Stomach smooth muscle (tissue), 2 donors: ENCODE measurements around the gene ABHD17A.
A peak's percentile ranks its signal among the peaks of the same experiment; 100 is the strongest.
"Not testable (repeated sequence)": the region's sequence is repeated elsewhere in the genome, so short reads cannot be mapped to it uniquely, and the experiment has no call there.

Source experiments
- H3K27ac ChIP-seq: one replicate; pipeline ENCODE4 v1.7.0; 2013; ENCODE audit warnings: mild to moderate bottlenecking, low read length, inconsistent platforms
- H3K27me3 ChIP-seq, 2 donors: one replicate each; pipeline ENCODE4 v1.7.0; 2013; ENCODE audit warnings: low read length in 2 of 2; ENCODE audit not compliant: insufficient read depth in 2 of 2, control insufficient read depth in 1 of 2
- H3K36me3 ChIP-seq, 2 donors: one replicate each; pipeline ENCODE4 v1.7.0; 2013; ENCODE audit warnings: low read length in 2 of 2; ENCODE audit not compliant: control insufficient read depth in 2 of 2, insufficient read depth in 2 of 2
- H3K4me1 ChIP-seq: one replicate; pipeline ENCODE4 v1.7.0; 2013; ENCODE audit warnings: low read length; ENCODE audit not compliant: control insufficient read depth, insufficient read depth
- H3K4me3 ChIP-seq, 2 donors: one replicate each; pipeline ENCODE4 v1.7.0; 2013; ENCODE audit warnings: low read length in 2 of 2
- H3K9ac ChIP-seq, 2 donors: one replicate each; pipeline ENCODE4 v1.7.0; 2013; ENCODE audit warnings: low read length in 2 of 2, mild to moderate bottlenecking in 1 of 2
- H3K9me3 ChIP-seq, 2 donors: one replicate each; pipeline ENCODE4 v1.7.0; 2013; ENCODE audit warnings: low read length in 2 of 2; ENCODE audit not compliant: control insufficient read depth in 2 of 2
- donor health status: healthy.
- donor health status: Pancreatic carcinoma.

ABHD17A gene

DNA sequence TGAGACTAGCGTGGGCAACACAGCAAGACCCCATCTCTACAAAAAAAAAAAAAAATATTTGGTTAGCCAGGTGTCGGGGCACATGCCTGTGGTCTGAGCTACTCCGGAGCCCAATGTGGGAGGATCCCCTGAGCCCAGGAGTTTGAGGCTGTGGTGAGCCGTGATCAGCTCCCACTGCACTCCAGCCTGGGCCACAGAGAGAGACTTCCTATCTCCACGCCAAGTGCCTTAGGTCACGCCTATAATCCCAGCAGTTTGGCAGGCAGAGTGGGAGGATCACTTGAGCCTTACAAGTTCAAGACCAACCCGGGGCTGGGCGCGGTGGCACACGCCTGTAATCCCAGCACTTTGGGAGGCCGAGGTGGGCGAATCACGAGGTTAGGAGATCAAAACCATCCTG, 11.2 kb upstream of the ABHD17A start:
- peaks cover 5% of the 10 kb centered on the region for H3K4me1 ChIP-seq
- no peaks in the 10 kb centered on the region for H3K36me3 ChIP-seq
- no peak overlapping the region for H3K4me3 ChIP-seq
- no peaks in the 10 kb centered on the region for H3K27me3 ChIP-seq
- H3K27ac ChIP-seq, result no peak overlapping the region
- H3K9ac ChIP-seq, result no peak overlapping the region
- H3K9me3 ChIP-seq, result no peaks in the 10 kb centered on the region

DNA sequence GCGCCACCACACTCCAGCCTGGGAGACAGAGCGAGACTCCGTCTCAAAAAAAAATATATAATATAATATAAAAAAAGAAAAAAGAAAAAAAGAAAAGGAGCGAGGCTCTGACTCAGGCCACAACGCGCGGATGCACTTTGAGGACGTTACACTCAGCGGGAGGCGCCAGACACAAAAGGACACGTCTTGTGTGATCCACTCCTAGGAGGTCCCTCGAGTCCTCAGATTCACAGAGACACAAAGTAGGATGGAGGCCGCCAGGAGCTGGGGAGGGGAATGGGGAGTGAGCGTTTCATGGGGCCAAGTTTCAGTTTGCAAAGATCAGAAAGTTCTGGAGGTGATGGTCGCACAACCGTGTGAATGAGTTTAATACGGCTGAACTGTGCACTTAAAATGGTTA, 8.5 kb upstream of the ABHD17A start:
- Histone ChIP-seq H3K4me3 (no peak overlapping the region), H3K27ac (no peak overlapping the region), H3K9me3 (no peaks in the 10 kb centered on the region), H3K36me3 (no peaks in the 10 kb centered on the region), H3K9ac (no peak overlapping the region), H3K4me1 (peaks cover 5% of the 10 kb centered on the region), H3K27me3 (no peaks in the 10 kb centered on the region)

DNA sequence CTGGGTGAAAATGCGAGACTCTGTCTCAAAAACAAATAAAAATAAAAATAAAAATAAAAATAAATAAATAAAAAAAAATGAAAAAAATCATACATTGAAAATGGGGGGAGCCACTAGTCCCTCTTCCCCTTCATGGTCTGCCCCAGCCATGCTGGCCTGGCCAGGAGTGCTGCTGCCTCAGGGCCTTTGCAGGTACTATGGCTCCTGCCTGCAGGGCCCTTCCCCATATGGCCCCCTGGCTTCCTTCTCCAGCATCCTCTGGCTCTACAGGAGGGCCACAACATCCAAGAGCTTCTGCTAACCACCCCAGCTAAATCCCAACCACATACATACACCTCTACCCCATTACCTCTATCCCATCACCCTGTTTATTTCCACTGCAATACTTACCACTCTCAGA, 4.6 kb upstream of the ABHD17A start:
- Histone ChIP-seq H3K36me3 (no peaks in the 10 kb centered on the region), H3K27me3 (no peaks in the 10 kb centered on the region), H3K9ac (no peak overlapping the region), H3K27ac (no peak overlapping the region), H3K4me3 (no peak overlapping the region), H3K4me1 (peaks cover under 1% of the 10 kb centered on the region), H3K9me3 (no peaks in the 10 kb centered on the region)

DNA sequence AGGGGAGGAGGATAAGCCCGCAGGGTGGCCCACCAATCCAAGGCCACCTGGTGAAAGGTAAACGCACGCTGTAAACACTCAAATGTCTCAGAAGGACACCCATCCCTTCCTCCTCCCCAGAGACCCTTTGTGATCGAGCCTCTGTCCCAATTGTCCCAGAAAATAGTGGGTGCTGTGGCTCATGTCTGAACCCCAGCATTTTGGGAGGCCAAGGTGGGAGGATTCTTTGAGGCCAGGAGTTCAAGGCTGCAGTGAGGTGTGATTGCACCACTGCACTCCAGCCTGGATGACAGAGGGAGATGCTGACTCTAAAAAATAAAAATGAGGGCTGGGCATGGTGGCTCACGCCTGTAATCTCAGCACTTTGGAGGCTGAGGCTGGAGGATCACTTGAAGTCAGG, 3.1 kb upstream of the ABHD17A start:
- Histone ChIP-seq H3K36me3 (no peaks in the 10 kb centered on the region), H3K9me3 (no peaks in the 10 kb centered on the region), H3K9ac (no peak overlapping the region), H3K4me3 (no peak overlapping the region), H3K27ac (no peak overlapping the region), H3K27me3 (no peaks in the 10 kb centered on the region), H3K4me1 (peaks cover 15% of the 10 kb centered on the region)

DNA sequence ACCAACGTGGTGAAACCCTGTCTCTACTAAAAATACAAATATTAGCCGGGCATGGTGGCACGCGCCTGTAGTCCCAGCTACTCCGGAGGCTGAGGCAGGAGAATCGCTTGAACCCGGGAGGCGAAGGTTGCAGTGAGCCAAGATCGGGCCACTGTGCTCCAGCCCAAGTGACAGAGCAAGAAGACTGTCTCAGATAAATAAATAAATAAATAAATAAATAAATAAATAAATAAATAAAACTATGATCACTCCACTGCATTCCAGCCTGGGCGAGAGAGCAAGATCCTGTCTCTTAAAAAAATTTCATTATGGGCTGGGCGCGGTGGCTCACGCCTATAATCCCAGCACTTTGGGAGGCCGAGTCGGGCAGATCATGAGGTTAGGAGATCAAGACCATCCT, 1.1 kb upstream of the ABHD17A start:
- not testable (repeated sequence) for H3K4me3 ChIP-seq, H3K27ac ChIP-seq, H3K9me3 ChIP-seq, H3K9ac ChIP-seq, H3K36me3 ChIP-seq, H3K27me3 ChIP-seq
- peaks cover 30% of the 10 kb centered on the region for H3K4me1 ChIP-seq

DNA sequence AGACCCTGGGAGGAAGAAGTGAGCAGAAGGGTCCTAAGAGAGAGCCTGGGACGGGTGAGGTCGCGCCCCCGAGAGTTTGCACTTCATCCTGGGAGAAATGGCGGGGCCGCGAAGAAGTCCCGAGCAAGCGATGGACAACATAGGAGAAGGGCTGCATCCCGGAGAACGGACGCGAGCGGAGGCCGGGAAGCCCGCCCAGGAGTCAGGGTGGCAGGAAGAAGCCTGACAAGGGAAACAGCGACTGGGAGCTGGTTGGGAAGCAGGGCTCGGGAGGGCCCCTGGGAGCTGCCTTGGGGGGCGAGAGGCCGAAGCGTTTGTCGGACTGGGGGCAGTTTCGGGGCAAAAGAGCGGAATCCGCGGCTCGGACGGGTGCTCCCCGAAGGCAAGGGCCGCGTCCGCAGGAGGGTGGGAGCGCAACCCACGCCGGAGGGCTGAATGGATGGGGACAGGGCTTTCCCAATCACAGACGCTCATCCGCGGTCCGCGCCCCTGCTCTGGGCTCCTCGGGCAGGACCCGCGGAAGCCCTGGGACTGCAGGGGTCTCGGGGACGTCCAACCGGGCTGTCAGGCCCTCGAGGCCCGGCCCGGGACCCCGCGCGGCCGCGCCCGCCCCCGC, 469 bp downstream of the ABHD17A start:
- H3K9me3 ChIP-seq, result no peaks in the 10 kb centered on the region
- H3K27ac ChIP-seq, result peak overlapping the region; percentile 41
- peak overlapping the region; percentile 82 to 83 for H3K9ac ChIP-seq
- H3K4me1 ChIP-seq, result peaks cover 34% of the 10 kb centered on the region
- no peaks in the 10 kb centered on the region for H3K27me3 ChIP-seq
- H3K36me3 ChIP-seq, result peaks cover 0 to 2% of the 10 kb centered on the region in 2 donors
- peak overlapping the region; percentile 79 to 92 for H3K4me3 ChIP-seq

DNA sequence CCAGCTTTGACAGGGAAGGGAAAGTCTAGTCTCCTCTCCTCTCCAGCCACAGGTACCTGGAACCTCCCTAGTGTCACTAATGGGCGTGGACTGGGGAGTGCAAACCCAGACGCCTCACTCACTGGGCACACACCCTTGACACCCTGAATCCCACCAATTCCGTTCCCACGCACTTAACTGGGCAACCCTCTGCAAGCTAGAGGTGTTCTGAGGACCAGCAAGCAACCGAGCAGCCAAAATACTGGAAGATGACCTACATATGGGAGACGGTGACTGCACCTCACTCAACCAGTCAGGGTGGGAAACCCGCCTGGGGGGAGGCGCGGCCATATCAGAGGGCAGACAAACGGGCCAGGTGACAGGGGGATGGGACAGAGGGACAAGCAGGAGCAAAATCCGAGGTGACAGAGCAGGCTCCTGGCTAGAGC, 991 bp downstream of the ABHD17A start:
- H3K4me1 ChIP-seq, result peaks cover 34% of the 10 kb centered on the region
- H3K36me3 ChIP-seq, result peaks cover 0 to 2% of the 10 kb centered on the region in 2 donors
- H3K4me3 ChIP-seq, result peak overlapping the region; percentile 79 to 92
- no peaks in the 10 kb centered on the region for H3K27me3 ChIP-seq
- H3K9me3 ChIP-seq, result no peaks in the 10 kb centered on the region
- peak overlapping the region; percentile 41 for H3K27ac ChIP-seq
- peak overlapping the region; percentile 82 to 83 for H3K9ac ChIP-seq

DNA sequence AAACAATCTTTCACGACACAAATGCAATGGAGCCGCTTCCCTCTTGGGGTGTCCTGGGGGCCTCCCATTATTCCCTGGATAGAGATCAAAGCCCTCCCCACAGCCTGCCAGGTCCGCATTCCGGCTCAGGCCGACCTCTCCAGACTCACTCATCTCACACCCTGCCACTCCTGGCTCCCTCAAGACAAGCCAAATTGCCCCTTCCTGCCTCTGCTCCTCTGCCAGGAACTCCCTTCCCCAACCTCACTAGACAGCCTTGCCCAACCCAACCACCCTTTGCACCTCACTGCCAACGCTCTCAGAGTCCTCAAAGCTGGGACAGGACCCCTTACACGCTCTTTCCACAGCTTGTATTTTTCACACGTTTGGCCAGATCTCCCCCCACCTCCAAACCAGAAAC, 1.5 kb downstream of the ABHD17A start:
- Histone ChIP-seq H3K9ac (peak overlapping the region; percentile 82 to 83), H3K36me3 (peaks cover 0 to 2% of the 10 kb centered on the region in 2 donors), H3K27me3 (no peaks in the 10 kb centered on the region), H3K4me1 (peaks cover 34% of the 10 kb centered on the region), H3K27ac (no peak overlapping the region), H3K4me3 (peak overlapping the region; percentile 79 to 92), H3K9me3 (no peaks in the 10 kb centered on the region)

DNA sequence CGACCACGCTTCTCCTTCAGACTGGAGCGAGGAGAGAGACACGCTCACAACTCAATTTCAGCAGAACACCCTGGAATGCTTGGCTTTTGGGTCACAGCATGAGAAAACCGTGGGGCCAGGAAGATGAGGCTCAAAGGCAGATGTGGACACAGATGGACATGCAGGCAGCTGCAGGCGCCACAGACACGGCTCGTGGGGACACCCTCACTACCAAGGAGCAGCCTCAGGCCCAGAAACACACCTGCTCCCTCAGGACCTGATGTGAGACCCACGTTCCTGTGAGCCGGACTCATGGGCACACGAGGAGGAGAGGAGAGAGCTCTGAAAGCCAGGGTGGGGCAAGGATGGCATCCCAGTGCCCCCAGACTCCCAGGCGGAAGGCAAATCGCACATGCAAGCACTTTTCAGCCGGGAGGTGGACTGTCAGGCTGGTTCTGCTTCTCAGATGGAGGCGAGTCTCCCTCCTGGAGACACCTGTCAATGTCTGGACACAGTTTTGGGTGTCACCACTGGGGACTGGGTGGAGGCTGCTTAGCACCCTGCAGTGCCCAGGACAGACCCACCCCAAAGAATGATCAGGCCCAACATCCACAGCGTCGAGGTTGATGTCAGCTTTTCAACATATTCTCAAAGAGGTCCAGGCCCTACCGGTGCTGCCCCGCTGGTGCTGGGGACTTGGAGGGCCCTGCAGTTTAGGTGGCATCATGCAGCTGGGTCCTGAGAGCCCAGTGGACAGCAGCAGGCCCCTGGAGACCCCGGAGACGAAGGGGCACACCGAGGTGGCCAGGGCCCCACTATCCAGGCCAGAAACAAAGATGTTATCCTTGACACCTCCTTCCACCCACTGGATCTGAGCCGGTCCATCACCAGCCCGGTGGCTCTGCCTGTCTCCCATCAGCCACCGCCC, 2.3 kb downstream of the ABHD17A start:
- H3K4me1 ChIP-seq, result peaks cover 34% of the 10 kb centered on the region
- peak overlapping the region; percentile 82 to 83 for H3K9ac ChIP-seq
- H3K27me3 ChIP-seq, result no peaks in the 10 kb centered on the region
- H3K9me3 ChIP-seq, result no peaks in the 10 kb centered on the region
- peak overlapping the region; percentile 40 to 92 for H3K4me3 ChIP-seq
- H3K36me3 ChIP-seq, result peaks cover 0 to 2% of the 10 kb centered on the region in 2 donors
- H3K27ac ChIP-seq, result no peak overlapping the region

DNA sequence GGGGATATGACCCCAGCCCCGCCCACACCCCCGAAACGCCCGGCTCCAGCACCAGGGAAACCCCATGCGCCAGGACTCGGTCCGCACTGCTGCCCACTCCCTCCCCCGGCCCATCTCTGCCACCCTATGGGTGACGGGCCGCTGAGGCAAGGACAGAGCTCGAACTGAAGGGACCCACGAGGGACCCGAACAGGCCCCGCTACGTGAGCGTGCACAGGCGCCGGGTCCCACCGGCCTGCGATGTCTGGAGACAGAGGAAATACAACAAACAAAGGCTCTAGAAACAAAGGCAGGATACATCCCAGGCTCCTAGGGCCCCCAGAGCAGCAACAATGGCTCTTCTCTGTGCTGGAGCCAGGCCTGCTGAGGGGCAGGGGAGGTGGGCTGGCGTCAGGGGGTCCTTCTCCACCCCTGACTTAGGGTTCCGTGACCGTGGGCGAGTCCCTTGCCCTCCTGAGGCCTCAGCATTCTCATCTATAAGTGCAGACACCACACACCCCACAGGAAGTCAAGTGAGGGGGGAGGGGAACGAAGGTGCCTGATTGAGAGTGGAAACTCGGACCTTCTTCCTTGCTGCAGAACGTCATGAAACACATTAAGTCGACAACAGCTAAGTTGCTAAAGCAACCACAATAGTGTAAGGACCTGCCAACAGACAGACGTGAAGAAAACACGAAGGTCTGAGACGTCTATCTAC, 3.1 kb downstream of the ABHD17A start:
- Histone ChIP-seq H3K27me3 (no peaks in the 10 kb centered on the region), H3K27ac (no peak overlapping the region), H3K36me3 (peaks cover 0 to 2% of the 10 kb centered on the region in 2 donors), H3K4me3 (peak overlapping the region in 1 of 2 donors; percentile 15), H3K9me3 (no peaks in the 10 kb centered on the region), H3K4me1 (peaks cover 34% of the 10 kb centered on the region), H3K9ac (no peak overlapping the region)
